ENCODE results near the gene LHFPL3.

The LHFPL3 gene

DNA sequence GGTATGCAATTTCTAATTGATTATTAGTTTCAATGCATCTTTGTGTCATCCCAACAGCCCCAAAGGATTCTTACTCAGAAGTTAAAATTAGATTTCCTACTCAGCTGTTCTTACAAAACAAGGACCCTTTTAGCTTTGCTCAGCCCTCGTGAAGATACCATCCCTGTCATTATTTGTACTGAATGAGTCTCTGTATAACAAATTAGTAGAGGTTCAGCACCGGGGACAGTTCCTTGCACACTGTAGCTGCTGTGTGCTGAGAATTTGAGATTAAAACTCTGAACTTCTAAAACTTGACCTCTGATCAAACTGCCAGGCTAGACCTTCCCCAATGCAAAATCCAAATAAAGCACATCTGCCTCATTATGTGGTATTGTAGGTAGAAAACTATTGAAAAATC is 299.1 kb downstream of the LHFPL3 start:
- Histone ChIP-seq H3K4me3 (no peak overlapping the region), H4K20me1 (no peaks in the 10 kb centered on the region), H3K36me3 (no peaks in the 10 kb centered on the region), H3K9ac (no peak overlapping the region), H3K9me3 (no peaks in the 10 kb centered on the region), H3K27ac (no peak overlapping the region), H3K4me1 (no peaks in the 10 kb centered on the region), H3K4me2 (no peak overlapping the region), H3K27me3 (no peaks in the 10 kb centered on the region)
- no peak for TF ChIP-seq Cebpa-rat (IDR thresholded peaks at IDR 0.05)

DNA sequence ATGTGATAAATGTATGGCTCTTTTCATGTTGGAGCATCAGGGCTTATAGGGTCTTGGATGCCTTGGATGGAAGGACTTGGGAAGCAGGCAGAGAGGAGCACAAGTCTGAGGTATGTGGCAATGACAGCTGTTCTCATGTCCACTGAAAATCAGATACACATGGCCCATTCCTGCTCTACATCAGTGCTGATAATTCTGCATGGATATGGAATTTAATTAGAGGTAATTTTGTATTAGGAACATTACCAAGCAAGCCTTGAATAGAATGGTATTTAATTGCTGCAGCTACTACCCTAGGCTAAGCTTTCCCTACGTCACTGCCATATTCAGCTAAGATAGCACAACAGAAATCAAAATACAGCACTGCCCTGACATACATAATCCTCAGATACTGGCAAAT is 299.6 kb downstream of the LHFPL3 start:
- H3K4me3 ChIP-seq = no peak overlapping the region
- no peak overlapping the region for H3K9ac ChIP-seq
- no peaks in the 10 kb centered on the region for H3K4me1 ChIP-seq
- TF ChIP-seq Cebpa-rat (IDR thresholded peaks at IDR 0.05) = no peak
- H3K27ac ChIP-seq = no peak overlapping the region
- no peaks in the 10 kb centered on the region for H3K27me3 ChIP-seq
- H3K36me3 ChIP-seq = no peaks in the 10 kb centered on the region
- no peaks in the 10 kb centered on the region for H3K9me3 ChIP-seq
- H4K20me1 ChIP-seq = no peaks in the 10 kb centered on the region
- H3K4me2 ChIP-seq = no peak overlapping the region

DNA sequence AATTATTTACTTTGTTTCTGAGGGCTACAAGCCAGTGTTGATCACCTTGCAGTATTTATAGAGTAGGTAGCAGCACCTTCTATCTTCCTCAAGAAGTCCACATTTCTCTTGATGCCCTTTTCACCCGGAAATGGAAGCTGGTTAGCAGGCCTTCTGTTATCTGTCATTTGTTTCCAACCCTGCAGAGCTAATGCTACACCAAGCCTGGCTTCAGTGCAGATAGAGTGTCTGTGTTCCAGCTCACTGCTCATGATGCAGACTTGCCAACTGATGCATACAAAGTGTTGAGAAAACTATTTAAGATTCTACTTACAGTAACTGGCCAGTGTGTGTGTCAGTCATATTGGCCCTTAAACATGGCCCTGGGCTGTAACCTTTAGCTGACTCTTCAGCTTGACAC is 301.0 kb downstream of the LHFPL3 start:
- no peak overlapping the region for H3K27ac ChIP-seq
- no peak overlapping the region for H3K4me2 ChIP-seq
- no peak overlapping the region for H3K9ac ChIP-seq
- no peak overlapping the region for H3K4me3 ChIP-seq
- H3K27me3 ChIP-seq = no peaks in the 10 kb centered on the region
- H3K4me1 ChIP-seq = no peaks in the 10 kb centered on the region
- no peaks in the 10 kb centered on the region for H3K36me3 ChIP-seq
- H4K20me1 ChIP-seq = no peaks in the 10 kb centered on the region
- TF ChIP-seq Cebpa-rat (IDR thresholded peaks at IDR 0.05) = no peak
- no peaks in the 10 kb centered on the region for H3K9me3 ChIP-seq

DNA sequence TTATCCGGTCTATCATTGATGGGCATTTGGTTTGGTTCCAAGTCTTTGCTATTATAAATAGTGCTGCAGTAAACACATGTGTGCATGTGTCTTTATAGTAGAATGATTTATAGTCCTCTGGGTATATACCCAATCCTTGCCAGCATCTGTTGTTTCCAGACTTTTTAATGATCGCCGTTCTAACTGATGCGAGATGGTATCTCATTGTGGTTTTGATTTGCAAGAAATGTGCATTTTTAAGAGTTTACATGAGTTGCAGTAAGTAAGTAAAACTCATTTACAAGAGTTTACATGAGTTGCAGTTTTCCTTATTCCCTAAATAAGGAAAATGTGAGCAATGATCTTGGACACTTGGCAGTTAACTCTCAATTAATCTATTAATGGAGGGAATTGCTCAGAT is 312.1 kb downstream of the LHFPL3 start:
- no peak overlapping the region for H3K4me3 ChIP-seq
- H3K9ac ChIP-seq = no peak overlapping the region
- no peaks in the 10 kb centered on the region for H4K20me1 ChIP-seq
- no peaks in the 10 kb centered on the region for H3K27me3 ChIP-seq
- no peaks in the 10 kb centered on the region for H3K36me3 ChIP-seq
- no peak for TF ChIP-seq Cebpa-rat (IDR thresholded peaks at IDR 0.05)
- H3K4me2 ChIP-seq = no peak overlapping the region
- no peaks in the 10 kb centered on the region for H3K4me1 ChIP-seq
- H3K27ac ChIP-seq = no peak overlapping the region
- no peaks in the 10 kb centered on the region for H3K9me3 ChIP-seq

DNA sequence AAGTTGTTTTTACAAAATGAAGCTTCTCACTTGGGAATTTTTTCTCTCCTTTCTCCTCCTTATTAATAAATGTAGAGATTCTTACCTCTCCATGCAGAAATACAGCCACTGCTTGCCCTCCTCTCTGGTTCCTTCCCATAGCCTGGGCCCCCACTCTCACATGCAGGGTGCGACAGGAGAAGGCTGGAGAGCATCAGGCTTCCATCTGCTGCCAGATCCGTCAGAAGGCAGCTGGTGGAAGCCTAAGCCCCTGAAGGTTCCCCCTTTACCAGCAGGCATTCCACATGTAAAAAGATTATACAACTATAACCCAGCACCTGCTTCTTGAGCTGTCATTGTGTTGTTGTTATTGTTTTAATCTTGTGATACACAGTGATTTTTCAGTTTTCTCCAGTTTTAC is 314.2 kb downstream of the LHFPL3 start:
- H3K36me3 ChIP-seq = no peaks in the 10 kb centered on the region
- no peak overlapping the region for H3K4me2 ChIP-seq
- H3K4me1 ChIP-seq = no peaks in the 10 kb centered on the region
- H3K9ac ChIP-seq = no peak overlapping the region
- TF ChIP-seq Cebpa-rat (IDR thresholded peaks at IDR 0.05) = no peak
- H3K4me3 ChIP-seq = no peak overlapping the region
- H3K9me3 ChIP-seq = no peaks in the 10 kb centered on the region
- no peaks in the 10 kb centered on the region for H4K20me1 ChIP-seq
- H3K27me3 ChIP-seq = no peaks in the 10 kb centered on the region
- no peak overlapping the region for H3K27ac ChIP-seq

DNA sequence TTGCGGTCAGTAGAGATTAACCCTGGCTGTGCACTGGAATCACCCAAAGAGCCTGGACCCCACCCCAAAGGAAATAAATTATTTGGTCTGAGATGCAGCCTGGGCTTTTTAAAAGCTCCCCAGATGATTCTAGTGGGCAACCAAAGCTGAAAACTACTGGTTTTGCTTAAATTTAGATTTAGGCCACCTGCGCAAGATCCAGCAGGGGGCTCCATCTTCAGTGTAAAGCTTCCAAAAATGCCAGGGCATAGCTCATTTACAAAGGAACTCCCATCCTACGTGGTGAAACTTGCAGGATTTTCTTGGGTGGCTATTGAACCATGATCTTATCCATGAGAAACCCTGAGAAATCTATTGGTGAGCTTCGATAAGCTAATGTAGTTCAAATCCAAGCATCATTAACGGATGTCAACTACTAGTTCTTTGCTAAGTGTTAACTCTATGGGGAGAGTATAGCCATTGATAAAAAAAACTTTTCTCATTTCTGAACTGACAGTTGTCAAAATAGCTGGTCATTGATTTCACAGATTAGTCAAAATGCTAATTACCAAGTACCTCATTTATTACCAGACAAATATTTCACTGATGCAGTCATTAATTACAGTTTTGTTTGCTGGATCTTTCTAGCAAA is 315.3 kb downstream of the LHFPL3 start:
- no peak overlapping the region for H3K9ac ChIP-seq
- no peaks in the 10 kb centered on the region for H3K36me3 ChIP-seq
- H3K27me3 ChIP-seq = no peaks in the 10 kb centered on the region
- H4K20me1 ChIP-seq = no peaks in the 10 kb centered on the region
- no peak overlapping the region for H3K4me2 ChIP-seq
- no peak overlapping the region for H3K27ac ChIP-seq
- TF ChIP-seq Cebpa-rat (IDR thresholded peaks at IDR 0.05) = no peak
- H3K9me3 ChIP-seq = no peaks in the 10 kb centered on the region
- no peaks in the 10 kb centered on the region for H3K4me1 ChIP-seq
- H3K4me3 ChIP-seq = no peak overlapping the region

DNA sequence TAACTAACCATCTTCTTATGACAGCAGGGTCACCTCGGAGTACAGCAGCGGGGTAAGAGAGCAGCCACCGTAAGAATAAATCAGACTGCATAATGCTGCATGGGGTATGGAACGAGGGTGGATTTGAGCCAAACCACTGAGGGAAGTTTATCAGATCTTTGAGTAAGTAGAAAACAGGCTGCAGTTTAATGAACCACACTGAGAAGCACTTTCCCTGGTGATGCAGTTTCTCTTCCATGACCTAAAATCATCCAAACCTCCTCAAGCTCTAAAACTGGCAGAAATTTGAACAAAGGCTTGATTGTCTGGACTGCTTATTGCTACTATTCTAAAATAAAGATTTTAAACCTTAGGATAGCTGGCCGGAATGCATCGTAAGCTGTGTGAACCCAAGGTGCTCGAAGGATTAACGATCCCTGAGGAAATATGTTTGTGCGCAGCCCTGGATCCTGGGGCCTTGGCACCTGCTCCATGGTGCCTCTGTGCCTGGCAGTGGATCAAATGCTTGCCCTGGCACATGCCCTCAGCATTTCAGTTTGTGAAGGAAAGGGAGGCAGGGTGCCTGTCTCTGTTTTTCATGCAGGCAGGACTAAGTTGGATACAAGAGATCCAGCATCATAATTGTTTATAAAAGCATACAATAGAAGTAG is 322.7 kb downstream of the LHFPL3 start:
- H3K9ac ChIP-seq = no peak overlapping the region
- no peaks in the 10 kb centered on the region for H3K9me3 ChIP-seq
- H3K4me1 ChIP-seq = peaks cover 5% of the 10 kb centered on the region; the same call in 1 of the 2 replicates
- no peak overlapping the region for H3K27ac ChIP-seq
- no peaks in the 10 kb centered on the region for H4K20me1 ChIP-seq
- H3K4me3 ChIP-seq = no peak overlapping the region
- TF ChIP-seq Cebpa-rat (IDR thresholded peaks at IDR 0.05) = no peak
- H3K27me3 ChIP-seq = no peaks in the 10 kb centered on the region
- H3K4me2 ChIP-seq = no peak overlapping the region
- H3K36me3 ChIP-seq = no peaks in the 10 kb centered on the region

DNA sequence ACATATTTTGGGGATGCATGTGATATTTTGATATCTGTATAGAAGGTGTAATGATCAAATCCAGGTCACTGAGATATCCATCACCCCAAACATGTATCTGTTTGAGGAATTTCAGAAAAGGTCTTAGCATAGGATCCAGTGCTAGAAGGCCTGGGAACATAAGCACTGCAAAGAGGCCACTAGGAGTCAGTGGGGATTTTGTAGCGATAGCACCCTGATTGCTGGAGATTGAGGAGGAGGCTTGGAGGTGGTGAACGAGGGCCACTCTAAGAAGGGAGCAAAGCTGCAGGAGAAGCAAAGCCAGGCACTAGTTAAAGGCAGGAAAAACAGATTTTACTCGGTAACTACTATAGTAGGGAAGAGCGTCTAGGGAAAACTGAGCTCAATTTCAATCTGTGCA is 324.0 kb downstream of the LHFPL3 start:
- peaks cover 5% of the 10 kb centered on the region; the same call in 1 of the 2 replicates for H3K4me1 ChIP-seq
- no peaks in the 10 kb centered on the region for H4K20me1 ChIP-seq
- no peaks in the 10 kb centered on the region for H3K36me3 ChIP-seq
- no peak overlapping the region for H3K4me3 ChIP-seq
- H3K4me2 ChIP-seq = no peak overlapping the region
- no peak for TF ChIP-seq Cebpa-rat (IDR thresholded peaks at IDR 0.05)
- H3K9me3 ChIP-seq = no peaks in the 10 kb centered on the region
- no peak overlapping the region for H3K27ac ChIP-seq
- no peak overlapping the region for H3K9ac ChIP-seq
- H3K27me3 ChIP-seq = no peaks in the 10 kb centered on the region

DNA sequence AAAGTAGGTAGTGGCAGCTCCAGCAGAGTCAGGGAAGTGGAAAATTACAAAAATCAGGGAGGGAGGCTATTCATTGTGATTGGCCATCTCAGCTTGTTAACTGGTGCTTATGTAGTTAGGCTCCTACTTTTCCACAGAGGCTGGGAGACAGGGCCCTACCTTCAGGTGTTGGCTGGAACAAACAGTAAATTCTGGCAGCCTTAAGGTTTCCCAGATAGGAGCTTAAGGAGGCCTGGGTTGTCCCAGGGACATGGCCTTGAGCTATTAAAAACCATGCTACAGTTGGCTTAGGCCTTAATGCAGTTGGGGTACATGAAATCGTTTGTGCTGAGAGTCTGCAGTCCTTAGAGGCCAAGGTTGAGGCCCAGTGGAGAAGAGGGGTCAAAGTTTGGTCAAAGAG is 324.5 kb downstream of the LHFPL3 start:
- no peaks in the 10 kb centered on the region for H4K20me1 ChIP-seq
- H3K4me3 ChIP-seq = no peak overlapping the region
- no peak overlapping the region for H3K4me2 ChIP-seq
- no peak for TF ChIP-seq Cebpa-rat (IDR thresholded peaks at IDR 0.05)
- H3K27me3 ChIP-seq = no peaks in the 10 kb centered on the region
- peaks cover 5% of the 10 kb centered on the region; the same call in 1 of the 2 replicates for H3K4me1 ChIP-seq
- no peaks in the 10 kb centered on the region for H3K36me3 ChIP-seq
- H3K27ac ChIP-seq = no peak overlapping the region
- H3K9ac ChIP-seq = no peak overlapping the region
- H3K9me3 ChIP-seq = no peaks in the 10 kb centered on the region

DNA sequence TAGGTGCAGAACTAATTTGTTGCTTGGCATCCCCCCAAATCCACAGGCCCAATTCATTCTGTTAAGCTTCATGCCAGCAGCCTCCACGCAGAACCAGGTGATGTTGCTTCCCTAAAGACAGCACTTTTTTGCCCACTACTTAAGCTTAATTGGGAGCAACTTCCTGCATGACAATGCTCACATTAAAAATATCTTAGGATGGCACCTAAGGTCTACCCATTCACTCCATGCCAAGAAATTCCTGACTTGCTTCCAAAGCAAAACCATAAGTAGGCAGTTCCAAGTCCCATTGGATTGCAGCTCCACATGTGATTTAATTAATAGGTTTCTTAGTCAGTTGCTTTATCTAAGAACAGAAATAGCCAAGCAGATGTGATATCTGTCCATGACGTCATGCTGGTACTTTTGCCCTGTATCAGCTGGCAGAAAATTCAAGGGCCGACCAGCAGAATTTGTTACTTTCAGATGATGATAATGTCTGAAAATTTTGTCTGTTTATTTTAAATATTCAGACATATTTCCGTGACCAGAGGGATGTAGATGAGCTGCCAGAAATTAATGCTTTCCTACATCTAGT is 325.5 kb downstream of the LHFPL3 start:
- H3K4me1 ChIP-seq = peaks cover 5% of the 10 kb centered on the region; the same call in 1 of the 2 replicates
- H3K4me3 ChIP-seq = no peak overlapping the region
- H3K36me3 ChIP-seq = no peaks in the 10 kb centered on the region
- H4K20me1 ChIP-seq = no peaks in the 10 kb centered on the region
- no peak overlapping the region for H3K4me2 ChIP-seq
- no peaks in the 10 kb centered on the region for H3K27me3 ChIP-seq
- no peak for TF ChIP-seq Cebpa-rat (IDR thresholded peaks at IDR 0.05)
- no peaks in the 10 kb centered on the region for H3K9me3 ChIP-seq
- H3K9ac ChIP-seq = no peak overlapping the region
- no peak overlapping the region for H3K27ac ChIP-seq

All from BLaER1 (cell line).